ENCODE results near the gene OGN.
A peak's percentile ranks its signal among the peaks of the same experiment; 100 is the strongest.

The OGN gene

GRCh38 chr9:92404042-92404836 is at the start of gene OGN:
OGN (minus strand) TSS chr9:92404578; CDS start chr9:92403407, 1,171 bp downstream.
- H3K27ac ChIP-seq = no peak within 1 kb of the TSS
- TF ChIP-seq CTCF (IDR thresholded peaks at IDR 0.05; ENCODE audit: low read depth, low read length) = no peak
- H3K36me3 ChIP-seq = no peaks in the 10 kb centered on the region
- no peak within 1 kb of the TSS for H3K4me3 ChIP-seq (ENCODE audit: low read depth, low read length)
- H3K9me3 ChIP-seq (ENCODE audit: severe bottlenecking) = no peaks in the 10 kb centered on the region
- no peaks in the 10 kb centered on the region for H3K27me3 ChIP-seq (ENCODE audit: insufficient read depth, low read depth, severe bottlenecking)
- DNase-seq = no peak

GRCh38 chr9:92446536-92446935 is 42.2 kb upstream of the OGN start:
- H3K9me3 ChIP-seq (ENCODE audit: severe bottlenecking) = no peaks in the 10 kb centered on the region
- no peak overlapping the region for H3K4me3 ChIP-seq (ENCODE audit: low read depth, low read length)
- no peaks in the 10 kb centered on the region for H3K27me3 ChIP-seq (ENCODE audit: insufficient read depth, low read depth, severe bottlenecking)
- no peaks in the 10 kb centered on the region for H3K36me3 ChIP-seq
- no peak for DNase-seq
- no peak for TF ChIP-seq CTCF (IDR thresholded peaks at IDR 0.05; ENCODE audit: low read depth, low read length)
- H3K27ac ChIP-seq = no peak overlapping the region

- Histone ChIP-seq H3K4me3 (ENCODE audit: low read depth, low read length) (no peak overlapping the region), H3K27ac (no peak overlapping the region; the same call in 1 of the 2 replicates), H3K9me3 (ENCODE audit: severe bottlenecking) (no peaks in the 10 kb centered on the region), H3K36me3 (no peaks in the 10 kb centered on the region), H3K27me3 (ENCODE audit: insufficient read depth, low read depth, severe bottlenecking) (no peaks in the 10 kb centered on the region)
- peak; percentile 58 for DNase-seq
- no peak for TF ChIP-seq CTCF (IDR thresholded peaks at IDR 0.05; ENCODE audit: low read depth, low read length)
These were observed 40.5 kb upstream of the OGN start for GRCh38 chr9:92444841-92445240.

- no peak overlapping the region for H3K27ac ChIP-seq
- no peaks in the 10 kb centered on the region for H3K36me3 ChIP-seq
- no peaks in the 10 kb centered on the region for H3K9me3 ChIP-seq (ENCODE audit: severe bottlenecking)
- DNase-seq = no peak
- no peaks in the 10 kb centered on the region for H3K27me3 ChIP-seq (ENCODE audit: insufficient read depth, low read depth, severe bottlenecking)
- H3K4me3 ChIP-seq (ENCODE audit: low read depth, low read length) = no peak overlapping the region
- TF ChIP-seq CTCF (IDR thresholded peaks at IDR 0.05; ENCODE audit: low read depth, low read length) = no peak
These were observed 36.3 kb upstream of the OGN start for GRCh38 chr9:92440751-92441046.

GRCh38 chr9:92439921-92440750 is 35.8 kb upstream of the OGN start:
- DNase-seq = no peak
- Histone ChIP-seq H3K36me3 (no peaks in the 10 kb centered on the region), H3K4me3 (ENCODE audit: low read depth, low read length) (no peak overlapping the region), H3K9me3 (ENCODE audit: severe bottlenecking) (no peaks in the 10 kb centered on the region), H3K27ac (no peak overlapping the region), H3K27me3 (ENCODE audit: insufficient read depth, low read depth, severe bottlenecking) (no peaks in the 10 kb centered on the region)
- no peak for TF ChIP-seq CTCF (IDR thresholded peaks at IDR 0.05; ENCODE audit: low read depth, low read length)

All from WERI-Rb-1 (cell line).